Measurements from ENCODE around the gene LSM4.
"Not testable (repeated sequence)": the region's sequence is repeated elsewhere in the genome, so short reads cannot be mapped to it uniquely, and the experiment has no call there.

The LSM4 gene

GRCh38 chr19:18322759-18323460, at the start of gene LSM4:
Gene LSM4, minus strand, starts transcription at chr19:18323076. Its CDS starts 56 bp downstream, at chr19:18323020.
- peak; percentile 99 for DNase-seq (ENCODE audit: low read depth)
- H3K4me3 ChIP-seq (ENCODE audit: low read length) = peak within 1 kb of the TSS; percentile 78
- TF ChIP-seq CTCF (IDR thresholded peaks at IDR 0.05; ENCODE audit: insufficient read depth, low read depth, low read length, missing control alignments) = peak; percentile 55

GRCh38 chr19:18368504-18369222, 45.8 kb upstream of the LSM4 start:
- no peak for DNase-seq (ENCODE audit: low read depth)
- no peak for TF ChIP-seq CTCF (IDR thresholded peaks at IDR 0.05; ENCODE audit: insufficient read depth, low read depth, low read length, missing control alignments)
- no peak overlapping the region for H3K4me3 ChIP-seq (ENCODE audit: low read length)

- TF ChIP-seq CTCF (IDR thresholded peaks at IDR 0.05; ENCODE audit: insufficient read depth, low read depth, low read length, missing control alignments) = no peak
- H3K4me3 ChIP-seq (ENCODE audit: low read length) = no peak overlapping the region
- peak; percentile 78 for DNase-seq (ENCODE audit: low read depth)
Observed at GRCh38 chr19:18366021-18366435, 43.2 kb upstream of the LSM4 start.

GRCh38 chr19:18364826-18365528, 42.1 kb upstream of the LSM4 start:
- TF ChIP-seq CTCF (IDR thresholded peaks at IDR 0.05; ENCODE audit: insufficient read depth, low read depth, low read length, missing control alignments) = no peak
- H3K4me3 ChIP-seq (ENCODE audit: low read length) = no peak overlapping the region
- DNase-seq (ENCODE audit: low read depth) = peak; percentile 94

- not testable (repeated sequence) for H3K4me3 ChIP-seq (ENCODE audit: low read length); DNase-seq (ENCODE audit: low read depth)
Observed at GRCh38 chr19:18364277-18364825, 41.5 kb upstream of the LSM4 start.

GRCh38 chr19:18363787-18364186, 40.9 kb upstream of the LSM4 start:
- DNase-seq (ENCODE audit: low read depth) = no peak
- TF ChIP-seq CTCF (IDR thresholded peaks at IDR 0.05; ENCODE audit: insufficient read depth, low read depth, low read length, missing control alignments) = no peak
- no peak overlapping the region for H3K4me3 ChIP-seq (ENCODE audit: low read length)

GRCh38 chr19:18362934-18363542, 40.2 kb upstream of the LSM4 start:
- no peak overlapping the region for H3K4me3 ChIP-seq (ENCODE audit: low read length)
- no peak for DNase-seq (ENCODE audit: low read depth)
- TF ChIP-seq CTCF (IDR thresholded peaks at IDR 0.05; ENCODE audit: insufficient read depth, low read depth, low read length, missing control alignments) = no peak

Measured in epithelial cell of esophagus (primary cell).